GM12878 (cell line): ENCODE data around the gene EEPD1. TPM values are rescaled to one million over a fixed set of nuclear protein-coding genes. Genes with fewer than 3 reads are reported as not detected.

Experiments
- ATAC-seq: fragments of 200-7000 bp; cut with Tn5 transposase; 3 replicates; pipeline ENCODE4 v1.9.1; 2020; ENCODE audit warnings: mild to moderate bottlenecking, moderate library complexity
- BruUV-seq: library from RNA; stranded (reverse); fragments of 400-500 nt; replicated peaks from 2 replicates; lab custom pipeline; 2021; lab: Mats Ljungman, UMichigan
- CTCF ChIA-PET: fragments of 300-600 bp; sonication (Branson Sonifier 250); formaldehyde crosslinking; extraction: SDS; loops from one replicate; lab custom pipeline; 2021; ENCODE audit warnings: inconsistent platforms; lab: Yijun Ruan, JAX
- POLR2A ChIA-PET: fragments of 350-600 bp; formaldehyde crosslinking; extraction: SDS; loops from one replicate; lab custom pipeline; 2021; ENCODE audit warnings: inconsistent platforms; lab: Charles Lee
- RAD21 ChIA-PET: fragments of 300-600 bp; sonication (Branson Sonifier 250); formaldehyde crosslinking; loops from one replicate; lab custom pipeline; 2023; ENCODE audit warnings: antibody characterized with exemption; ENCODE audit not compliant: unreplicated experiment; lab: Charles Lee
- SMC1A ChIA-PET: fragments of 300-600 bp; sonication (Branson Sonifier 250); formaldehyde crosslinking; loops from one replicate; lab custom pipeline; 2023; ENCODE audit not compliant: unreplicated experiment, uncharacterized antibody; lab: Charles Lee
- DNase-seq: peaks from one replicate; pipeline ENCODE4 v3.0.0-alpha.2; 2011; ENCODE audit warnings: low read depth, low spot score
- FAIRE-seq: peaks from 3 replicates; lab custom pipeline; 2011; peaks lifted over from hg19 to GRCh38; lab: Jason Lieb, UNC
- H2AFZ ChIP-seq: 2 replicates; pipeline ENCODE4 v1.6.0; 2011; ENCODE audit warnings: low read depth, low read length, control low read depth; ENCODE audit not compliant: control insufficient read depth
- H3K27ac ChIP-seq: 2 replicates; pipeline ENCODE4 v1.5.1; 2011; ENCODE audit warnings: control low read depth; ENCODE audit not compliant: control insufficient read depth, insufficient read depth
- H3K27me3 ChIP-seq, 2 experiments: replicated peaks in 1 of 2; 2 replicates each; pipeline versions ENCODE4 v1.6.0 to v1.6.1; 2011; ENCODE audit warnings: low read length in 1 of 2; ENCODE audit not compliant: control insufficient read depth in 2 of 2, insufficient read depth in 2 of 2
- H3K36me3 ChIP-seq, 2 experiments: 2 replicates each; pipeline ENCODE4 v1.5.1; 2011; ENCODE audit warnings: low read length in 1 of 2; ENCODE audit not compliant: control insufficient read depth in 2 of 2, insufficient read depth in 2 of 2
- H3K4me1 ChIP-seq: 2 replicates; pipeline ENCODE4 v1.6.1; 2011; ENCODE audit warnings: mild to moderate bottlenecking, low read length, moderate library complexity, mixed read lengths; ENCODE audit not compliant: control insufficient read depth, insufficient read depth
- H3K4me2 ChIP-seq: 2 replicates; pipeline ENCODE4 v1.6.0; 2011; ENCODE audit warnings: control low read depth; ENCODE audit not compliant: control insufficient read depth, insufficient read depth
- H3K4me3 ChIP-seq: fragments of 200-600 bp; sonication (generic); 2 replicates; pipeline ENCODE4 v1.5.1; 2016
- H3K79me2 ChIP-seq: 2 replicates; pipeline ENCODE4 v1.6.0; 2011; ENCODE audit warnings: low read length; ENCODE audit not compliant: control insufficient read depth, insufficient read depth
- H3K9ac ChIP-seq: 2 replicates; pipeline ENCODE4 v1.8.0; 2011; ENCODE audit warnings: low read length, control low read depth, mixed read lengths; ENCODE audit not compliant: control insufficient read depth, insufficient read depth
- H3K9me3 ChIP-seq: replicated peaks from 3 replicates; pipeline ENCODE4 v1.5.1; 2011; ENCODE audit warnings: mild to moderate bottlenecking, low read length; ENCODE audit not compliant: control insufficient read depth, insufficient read depth
- H4K20me1 ChIP-seq: 2 replicates; pipeline ENCODE4 v1.6.0; 2011; ENCODE audit not compliant: control insufficient read depth, insufficient read depth
- CEBPB ChIP-seq, 2 experiments: fragments of 150-350 bp in 1 of 2; IDR thresholded peaks; 2 replicates each; pipeline ENCODE4 v1.6.1; 2012 to 2014; ENCODE audit warnings: low read depth in 2 of 2, low read length in 2 of 2, borderline replicate concordance in 1 of 2, inconsistent platforms in 1 of 2
- CHD4 ChIP-seq: fragments of 200-600 bp; sonication (generic); IDR thresholded peaks from 2 replicates; pipeline ENCODE4 v1.6.1; 2016; ENCODE audit warnings: mild to moderate bottlenecking
- EP300 ChIP-seq, 2 experiments: fragments of 150-350 bp in 1 of 2; IDR thresholded peaks; 2 replicates each; pipeline ENCODE4 v1.6.1; 2011 to 2012; ENCODE audit warnings: low read depth in 2 of 2, low read length in 2 of 2, borderline replicate concordance in 1 of 2, improper control_type of control experiment in 1 of 2, inconsistent platforms in 1 of 2; ENCODE audit not compliant: control insufficient read depth in 1 of 2
- SMAD5 ChIP-seq: IDR thresholded peaks from 2 replicates; pipeline ENCODE4 v1.6.1; 2016; ENCODE audit warnings: antibody characterized with exemption, low read depth
- SMC3 ChIP-seq: IDR thresholded peaks from 2 replicates; pipeline ENCODE4 v1.6.1; 2011; ENCODE audit warnings: low read length, improper control_type of control experiment, borderline replicate concordance
- WGBS: methylation state at CpG from one replicate; pipeline ENCODE4 v1.1.6; 2016; ENCODE audit warnings: low lambda C conversion rate; ENCODE audit not compliant: insufficient replicate concordance, insufficient coverage; ENCODE audit errors: missing lambda C conversion rate; 5-methylcytosine and 5-hydroxymethylcytosine counted together
- in situ Hi-C: fragments of 300-500 bp; cut with MboI; formaldehyde crosslinking; loops from 9 replicates; pipeline ENCODE4 v1.14.3; 2018; ENCODE audit warnings: mixed read lengths
- intact Hi-C: fragments of 100-400 bp; cut with micrococcal nuclease; formaldehyde crosslinking; loops from one replicate; pipeline ENCODE4 v1.14.2; 2022; ENCODE audit not compliant: unreplicated experiment
- polyA plus RNA-seq, 11 experiments: library from polyadenylated mRNA; depleted of rRNA in 4 of 11; unstranded in 6 of 11; stranded (reverse) in 5 of 11; fragments of >200 nt; fragmentation: Nextera tagmentation in 4 of 11; fragmentation: Illumina TruSeq in 1 of 11; extraction: Ambion mirVana in 4 of 11; extraction: Trizol in 1 of 11; gene quantifications; 1 replicate in 1 of 11; 2 replicates in 10 of 11; pipeline versions ENCODE4 v1.2.1 to v1.2.3, GENCODE V29; 2011 to 2016; ENCODE audit warnings: inconsistent platforms in 2 of 11, missing spikeins in 2 of 11, low read depth in 1 of 11
- total RNA-seq, 4 experiments: library from RNA; depleted of rRNA in 3 of 4; stranded (reverse); fragments of >200 nt in 3 of 4; fragmentation: Illumina TruSeq in 1 of 4; extraction: Trizol in 1 of 4; gene quantifications; 2 replicates each; pipeline versions ENCODE4 v1.2.1 to v1.2.3, GENCODE V29; 2013 to 2021
- TF ChIP-seq, protein P1 (sequence below): IDR thresholded peaks from 2 replicates; pipeline ENCODE4 v1.6.1; 2012; ENCODE audit warnings: low read depth, low read length, improper control_type of control experiment
- TF ChIP-seq, protein P2 (sequence below): IDR thresholded peaks from 2 replicates; pipeline ENCODE4 v1.6.1; 2011; ENCODE audit warnings: borderline replicate concordance, low read depth, mild to moderate bottlenecking, moderate library complexity, low read length; ENCODE audit not compliant: insufficient read depth, poor library complexity, severe bottlenecking
- TF ChIP-seq, protein P3 (sequence below): fragments of 450-650 bp; formaldehyde crosslinking; IDR thresholded peaks from 2 replicates; pipeline ENCODE4 v1.4.0; 2020; ENCODE audit warnings: mild to moderate bottlenecking, moderate library complexity
- TF ChIP-seq, protein P4 (sequence below): fragments of 450-650 bp; IDR thresholded peaks from 2 replicates; pipeline ENCODE4 v1.6.1; 2017; ENCODE audit warnings: antibody characterized with exemption, mild to moderate bottlenecking, moderate library complexity

The EEPD1 gene
- total and polyA plus RNA-seq, 10 of the 15 experiments (the other 5 are each of a cell fraction or from before 2014, with no cell fraction given), result 0.24 to 2.8 (median 0.86) TPM; not detected in 1

DNA sequence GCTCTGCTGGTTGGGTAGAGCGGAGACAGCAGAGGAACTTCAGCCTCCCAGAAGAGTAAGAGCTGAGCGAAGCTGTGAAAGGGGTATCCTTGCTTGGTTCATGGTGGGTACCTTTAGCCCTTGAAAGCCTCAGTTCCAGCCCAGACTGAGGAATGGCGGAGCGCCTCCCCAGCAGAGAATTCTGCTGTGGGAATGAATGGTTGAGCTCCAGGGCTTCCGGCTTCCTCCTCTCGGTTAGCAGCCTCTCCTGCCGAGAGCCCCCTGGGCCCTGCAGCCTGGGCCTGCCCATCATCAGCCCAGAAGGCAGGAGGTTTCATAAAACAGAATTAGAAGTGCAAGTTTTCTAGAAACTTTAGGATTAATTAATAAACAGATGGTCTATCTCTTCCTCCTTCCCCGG is 156.7 kb downstream of the EEPD1 start:
- Histone ChIP-seq H4K20me1 (no peaks in the 10 kb centered on the region), H3K4me3 (no peak overlapping the region), H3K9me3 (no peaks in the 10 kb centered on the region), H3K27ac (no peak overlapping the region), H3K27me3 (no peaks in the 10 kb centered on the region; a peak in 1 of 4 replicates), H3K9ac (no peak overlapping the region), H3K4me1 (no peaks in the 10 kb centered on the region), H3K79me2 (no peaks in the 10 kb centered on the region), H2AFZ (no peak overlapping the region), H3K4me2 (no peak overlapping the region), H3K36me3 (no peaks in the 10 kb centered on the region)
- in situ Hi-C loops (no loop called here), intact Hi-C loops (no loop called here)
- ChIA-PET RAD21 (no interaction called here), SMC1A (no interaction called here), POLR2A (no interaction called here), CTCF (interaction anchor here (0.6 to 1.2 kb wide), 2 partner anchors 10 to 357 kb away, joined by 3 to 7 read pairs; no protein-coding TSS in a partner anchor)
- WGBS, result 71% methylated on average over 8 of the region's 8 CpGs
- no peak for FAIRE-seq
- TF ChIP-seq, protein P1, sequence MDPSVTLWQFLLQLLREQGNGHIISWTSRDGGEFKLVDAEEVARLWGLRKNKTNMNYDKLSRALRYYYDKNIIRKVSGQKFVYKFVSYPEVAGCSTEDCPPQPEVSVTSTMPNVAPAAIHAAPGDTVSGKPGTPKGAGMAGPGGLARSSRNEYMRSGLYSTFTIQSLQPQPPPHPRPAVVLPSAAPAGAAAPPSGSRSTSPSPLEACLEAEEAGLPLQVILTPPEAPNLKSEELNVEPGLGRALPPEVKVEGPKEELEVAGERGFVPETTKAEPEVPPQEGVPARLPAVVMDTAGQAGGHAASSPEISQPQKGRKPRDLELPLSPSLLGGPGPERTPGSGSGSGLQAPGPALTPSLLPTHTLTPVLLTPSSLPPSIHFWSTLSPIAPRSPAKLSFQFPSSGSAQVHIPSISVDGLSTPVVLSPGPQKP, result no peak
- TF ChIP-seq, protein P2, sequence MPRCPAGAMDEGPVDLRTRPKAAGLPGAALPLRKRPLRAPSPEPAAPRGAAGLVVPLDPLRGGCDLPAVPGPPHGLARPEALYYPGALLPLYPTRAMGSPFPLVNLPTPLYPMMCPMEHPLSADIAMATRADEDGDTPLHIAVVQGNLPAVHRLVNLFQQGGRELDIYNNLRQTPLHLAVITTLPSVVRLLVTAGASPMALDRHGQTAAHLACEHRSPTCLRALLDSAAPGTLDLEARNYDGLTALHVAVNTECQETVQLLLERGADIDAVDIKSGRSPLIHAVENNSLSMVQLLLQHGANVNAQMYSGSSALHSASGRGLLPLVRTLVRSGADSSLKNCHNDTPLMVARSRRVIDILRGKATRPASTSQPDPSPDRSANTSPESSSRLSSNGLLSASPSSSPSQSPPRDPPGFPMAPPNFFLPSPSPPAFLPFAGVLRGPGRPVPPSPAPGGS, result no peak
- no peak for TF ChIP-seq CHD4
- no peak for TF ChIP-seq SMC3
- TF ChIP-seq CEBPB (IDR thresholded peaks at IDR 0.05; ENCODE audit: borderline replicate concordance in 1 of 2, low read depth in 2 of 2, low read length in 2 of 2), result no peak
- TF ChIP-seq, protein P3, sequence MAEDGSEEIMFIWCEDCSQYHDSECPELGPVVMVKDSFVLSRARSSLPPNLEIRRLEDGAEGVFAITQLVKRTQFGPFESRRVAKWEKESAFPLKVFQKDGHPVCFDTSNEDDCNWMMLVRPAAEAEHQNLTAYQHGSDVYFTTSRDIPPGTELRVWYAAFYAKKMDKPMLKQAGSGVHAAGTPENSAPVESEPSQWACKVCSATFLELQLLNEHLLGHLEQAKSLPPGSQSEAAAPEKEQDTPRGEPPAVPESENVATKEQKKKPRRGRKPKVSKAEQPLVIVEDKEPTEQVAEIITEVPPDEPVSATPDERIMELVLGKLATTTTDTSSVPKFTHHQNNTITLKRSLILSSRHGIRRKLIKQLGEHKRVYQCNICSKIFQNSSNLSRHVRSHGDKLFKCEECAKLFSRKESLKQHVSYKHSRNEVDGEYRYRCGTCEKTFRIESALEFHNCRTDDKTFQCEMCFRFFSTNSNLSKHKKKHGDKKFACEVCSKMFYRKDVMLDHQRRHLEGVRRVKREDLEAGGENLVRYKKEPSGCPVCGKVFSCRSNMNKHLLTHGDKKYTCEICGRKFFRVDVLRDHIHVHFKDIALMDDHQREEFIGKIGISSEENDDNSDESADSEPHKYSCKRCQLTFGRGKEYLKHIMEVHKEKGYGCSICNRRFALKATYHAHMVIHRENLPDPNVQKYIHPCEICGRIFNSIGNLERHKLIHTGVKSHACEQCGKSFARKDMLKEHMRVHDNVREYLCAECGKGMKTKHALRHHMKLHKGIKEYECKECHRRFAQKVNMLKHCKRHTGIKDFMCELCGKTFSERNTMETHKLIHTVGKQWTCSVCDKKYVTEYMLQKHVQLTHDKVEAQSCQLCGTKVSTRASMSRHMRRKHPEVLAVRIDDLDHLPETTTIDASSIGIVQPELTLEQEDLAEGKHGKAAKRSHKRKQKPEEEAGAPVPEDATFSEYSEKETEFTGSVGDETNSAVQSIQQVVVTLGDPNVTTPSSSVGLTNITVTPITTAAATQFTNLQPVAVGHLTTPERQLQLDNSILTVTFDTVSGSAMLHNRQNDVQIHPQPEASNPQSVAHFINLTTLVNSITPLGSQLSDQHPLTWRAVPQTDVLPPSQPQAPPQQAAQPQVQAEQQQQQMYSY, result no peak
- TF ChIP-seq, protein P4, sequence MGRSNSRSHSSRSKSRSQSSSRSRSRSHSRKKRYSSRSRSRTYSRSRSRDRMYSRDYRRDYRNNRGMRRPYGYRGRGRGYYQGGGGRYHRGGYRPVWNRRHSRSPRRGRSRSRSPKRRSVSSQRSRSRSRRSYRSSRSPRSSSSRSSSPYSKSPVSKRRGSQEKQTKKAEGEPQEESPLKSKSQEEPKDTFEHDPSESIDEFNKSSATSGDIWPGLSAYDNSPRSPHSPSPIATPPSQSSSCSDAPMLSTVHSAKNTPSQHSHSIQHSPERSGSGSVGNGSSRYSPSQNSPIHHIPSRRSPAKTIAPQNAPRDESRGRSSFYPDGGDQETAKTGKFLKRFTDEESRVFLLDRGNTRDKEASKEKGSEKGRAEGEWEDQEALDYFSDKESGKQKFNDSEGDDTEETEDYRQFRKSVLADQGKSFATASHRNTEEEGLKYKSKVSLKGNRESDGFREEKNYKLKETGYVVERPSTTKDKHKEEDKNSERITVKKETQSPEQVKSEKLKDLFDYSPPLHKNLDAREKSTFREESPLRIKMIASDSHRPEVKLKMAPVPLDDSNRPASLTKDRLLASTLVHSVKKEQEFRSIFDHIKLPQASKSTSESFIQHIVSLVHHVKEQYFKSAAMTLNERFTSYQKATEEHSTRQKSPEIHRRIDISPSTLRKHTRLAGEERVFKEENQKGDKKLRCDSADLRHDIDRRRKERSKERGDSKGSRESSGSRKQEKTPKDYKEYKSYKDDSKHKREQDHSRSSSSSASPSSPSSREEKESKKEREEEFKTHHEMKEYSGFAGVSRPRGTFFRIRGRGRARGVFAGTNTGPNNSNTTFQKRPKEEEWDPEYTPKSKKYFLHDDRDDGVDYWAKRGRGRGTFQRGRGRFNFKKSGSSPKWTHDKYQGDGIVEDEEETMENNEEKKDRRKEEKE, result no peak
- no peak for TF ChIP-seq EP300 (IDR thresholded peaks at IDR 0.05; ENCODE audit: borderline replicate concordance in 1 of 2, control insufficient read depth in 1 of 2, low read depth in 2 of 2, low read length in 2 of 2)
- no peak for TF ChIP-seq SMAD5
- no TSS peak for BruUV-seq
- ATAC-seq, result no peak
- no peak for DNase-seq
